ENCODE data around the gene XRCC3.
A peak's percentile ranks its signal among the peaks of the same experiment; 100 is the strongest.

XRCC3 gene

GRCh38 chr14:103748534-103748857 lies 33.2 kb upstream of the XRCC3 start:
- Histone ChIP-seq H2AFZ (ENCODE audit: low read depth, low read length, severe bottlenecking) (peak overlapping the region; percentile 42), H3K27ac (ENCODE audit: low read depth, low read length) (peak overlapping the region; percentile 52)

GRCh38 chr14:103746701-103747100 lies 31.4 kb upstream of the XRCC3 start:
- Histone ChIP-seq H3K9me2 (replicated peaks; ENCODE audit: insufficient read depth, low read length) (no peaks in the 10 kb centered on the region), H3K9ac (ENCODE audit: low read length) (no peak overlapping the region), H3K27ac (ENCODE audit: low read depth, low read length) (no peak overlapping the region), H4K20me1 (ENCODE audit: low read depth, low read length) (no peaks in the 10 kb centered on the region), H3K79me2 (ENCODE audit: insufficient read depth, low read length) (no peaks in the 10 kb centered on the region), H3K4me2 (ENCODE audit: low read depth, low read length, poor library complexity, severe bottlenecking) (no peak overlapping the region), H3K9me3 (ENCODE audit: insufficient read depth, low read length) (no peaks in the 10 kb centered on the region), H3K4me3 (ENCODE audit: insufficient read depth, low read length, poor library complexity, severe bottlenecking) (no peak overlapping the region), H3K27me3 (ENCODE audit: low read length) (no peaks in the 10 kb centered on the region), H3F3A (ENCODE audit: insufficient read depth) (peaks cover 4% of the 10 kb centered on the region; the same call in 1 of the 2 replicates), H3K36me3 (ENCODE audit: low read length) (no peaks in the 10 kb centered on the region), H2AFZ (ENCODE audit: low read depth, low read length, severe bottlenecking) (no peak overlapping the region)
- TF ChIP-seq EZH2phosphoT487 (conservative IDR thresholded peaks at IDR 0.05; ENCODE audit: low read length) (no peak), CTCF (IDR thresholded peaks at IDR 0.05; ENCODE audit: insufficient read depth, low read length, poor library complexity, severe bottlenecking) (no peak)

More at GRCh38 chr14:103748534-103748857, 33.2 kb upstream of the XRCC3 start:
- Histone ChIP-seq H3K9ac (ENCODE audit: low read length) (peak overlapping the region; percentile 39), H3K36me3 (ENCODE audit: low read length) (no peaks in the 10 kb centered on the region), H3K9me2 (replicated peaks; ENCODE audit: insufficient read depth, low read length) (no peaks in the 10 kb centered on the region), H3K4me3 (ENCODE audit: insufficient read depth, low read length, poor library complexity, severe bottlenecking) (peak overlapping the region; percentile 1), H4K20me1 (ENCODE audit: low read depth, low read length) (no peaks in the 10 kb centered on the region), H3K27me3 (ENCODE audit: low read length) (no peaks in the 10 kb centered on the region), H3K4me2 (ENCODE audit: low read depth, low read length, poor library complexity, severe bottlenecking) (peak overlapping the region; percentile 50), H3K9me3 (ENCODE audit: insufficient read depth, low read length) (no peaks in the 10 kb centered on the region), H3K79me2 (ENCODE audit: insufficient read depth, low read length) (no peaks in the 10 kb centered on the region), H3F3A (ENCODE audit: insufficient read depth) (peaks cover 4% of the 10 kb centered on the region; the same call in 1 of the 2 replicates)
- TF ChIP-seq EZH2phosphoT487 (conservative IDR thresholded peaks at IDR 0.05; ENCODE audit: low read length) = no peak
- no peak for TF ChIP-seq CTCF (IDR thresholded peaks at IDR 0.05; ENCODE audit: insufficient read depth, low read length, poor library complexity, severe bottlenecking)

- no peaks in the 10 kb centered on the region for H4K20me1 ChIP-seq (ENCODE audit: low read depth, low read length)
- H3K9me2 ChIP-seq (replicated peaks; ENCODE audit: insufficient read depth, low read length) = no peaks in the 10 kb centered on the region
- H3K9ac ChIP-seq (ENCODE audit: low read length) = no peak overlapping the region
- peaks cover 4% of the 10 kb centered on the region; the same call in 1 of the 2 replicates for H3F3A ChIP-seq (ENCODE audit: insufficient read depth)
- no peaks in the 10 kb centered on the region for H3K9me3 ChIP-seq (ENCODE audit: insufficient read depth, low read length)
- H2AFZ ChIP-seq (ENCODE audit: low read depth, low read length, severe bottlenecking) = no peak overlapping the region
- H3K27ac ChIP-seq (ENCODE audit: low read depth, low read length) = no peak overlapping the region
- no peaks in the 10 kb centered on the region for H3K36me3 ChIP-seq (ENCODE audit: low read length)
- H3K27me3 ChIP-seq (ENCODE audit: low read length) = no peaks in the 10 kb centered on the region
- TF ChIP-seq CTCF (IDR thresholded peaks at IDR 0.05; ENCODE audit: insufficient read depth, low read length, poor library complexity, severe bottlenecking) (no peak), EZH2phosphoT487 (conservative IDR thresholded peaks at IDR 0.05; ENCODE audit: low read length) (no peak)
- H3K4me2 ChIP-seq (ENCODE audit: low read depth, low read length, poor library complexity, severe bottlenecking) = no peak overlapping the region
- no peak overlapping the region for H3K4me3 ChIP-seq (ENCODE audit: insufficient read depth, low read length, poor library complexity, severe bottlenecking)
- no peaks in the 10 kb centered on the region for H3K79me2 ChIP-seq (ENCODE audit: insufficient read depth, low read length)
These were observed 30.2 kb upstream of the XRCC3 start for GRCh38 chr14:103745424-103745823.

Measured in SU-DHL-6 (cell line).